Muscle layer of colon (tissue), 2 donors: ENCODE measurements around the gene ADGRD1.

Experiments
- H3K27ac ChIP-seq: one replicate; pipeline ENCODE4 v1.7.0; 2013; ENCODE audit warnings: low read depth, mild to moderate bottlenecking, low read length, moderate library complexity
- H3K27me3 ChIP-seq, 2 donors: one replicate each; pipeline ENCODE4 v1.7.0; 2013; ENCODE audit warnings: low read length in 2 of 2, mild to moderate bottlenecking in 2 of 2; ENCODE audit not compliant: insufficient read depth in 2 of 2, control insufficient read depth in 1 of 2
- H3K36me3 ChIP-seq: one replicate; pipeline ENCODE4 v1.7.0; 2013; ENCODE audit warnings: mild to moderate bottlenecking, low read length; ENCODE audit not compliant: insufficient read depth
- H3K4me1 ChIP-seq: one replicate; pipeline ENCODE4 v1.7.0; 2013; ENCODE audit warnings: mild to moderate bottlenecking, low read length; ENCODE audit not compliant: insufficient read depth
- H3K4me3 ChIP-seq, 2 donors: one replicate each; pipeline ENCODE4 v1.7.0; 2013; ENCODE audit warnings: low read length in 2 of 2, low read depth in 1 of 2, mild to moderate bottlenecking in 1 of 2, moderate library complexity in 1 of 2
- H3K9ac ChIP-seq: one replicate; pipeline ENCODE4 v1.7.0; 2013; ENCODE audit warnings: low read length
- H3K9me3 ChIP-seq: one replicate; pipeline ENCODE4 v1.7.0; 2013; ENCODE audit warnings: mild to moderate bottlenecking, low read length
- donor health status: abdominal sarcoma.
- donor health status: Adenocarcinoma of cecum.

The ADGRD1 gene

GRCh38 chr12:131157743-131158142 is 204.0 kb downstream of the ADGRD1 start:
- Histone ChIP-seq H3K9me3 (no peaks in the 10 kb centered on the region), H3K27ac (no peak overlapping the region), H3K4me1 (no peaks in the 10 kb centered on the region), H3K9ac (no peak overlapping the region), H3K36me3 (no peaks in the 10 kb centered on the region), H3K4me3 (no peak overlapping the region), H3K27me3 (no peaks in the 10 kb centered on the region)

- Histone ChIP-seq H3K27me3 (peaks cover 0 to 15% of the 10 kb centered on the region in 2 donors), H3K9me3 (no peaks in the 10 kb centered on the region), H3K27ac (no peak overlapping the region)
Observed at GRCh38 chr12:131159660-131160059, 206.0 kb downstream of the ADGRD1 start.

GRCh38 chr12:131162113-131162512 is 208.4 kb downstream of the ADGRD1 start:
- Histone ChIP-seq H3K27me3 (peaks cover 0 to 15% of the 10 kb centered on the region in 2 donors), H3K4me3 (no peak overlapping the region), H3K4me1 (no peaks in the 10 kb centered on the region), H3K36me3 (no peaks in the 10 kb centered on the region), H3K9me3 (no peaks in the 10 kb centered on the region), H3K27ac (no peak overlapping the region), H3K9ac (no peak overlapping the region)

More at GRCh38 chr12:131159660-131160059, 206.0 kb downstream of the ADGRD1 start:
- Histone ChIP-seq H3K36me3 (no peaks in the 10 kb centered on the region), H3K4me1 (no peaks in the 10 kb centered on the region), H3K9ac (no peak overlapping the region), H3K4me3 (no peak overlapping the region)

- no peaks in the 10 kb centered on the region for H3K9me3 ChIP-seq
- no peaks in the 10 kb centered on the region for H3K4me1 ChIP-seq
- H3K27ac ChIP-seq = no peak overlapping the region
- H3K27me3 ChIP-seq = peaks cover 0 to 15% of the 10 kb centered on the region in 2 donors
- H3K4me3 ChIP-seq = no peak overlapping the region
- no peak overlapping the region for H3K9ac ChIP-seq
- H3K36me3 ChIP-seq = no peaks in the 10 kb centered on the region
Observed at GRCh38 chr12:131163189-131163738, 209.6 kb downstream of the ADGRD1 start.

GRCh38 chr12:131164096-131164872 is 210.6 kb downstream of the ADGRD1 start:
- no peak overlapping the region for H3K27ac ChIP-seq
- H3K4me3 ChIP-seq = no peak overlapping the region
- H3K9ac ChIP-seq = no peak overlapping the region
- H3K9me3 ChIP-seq = no peaks in the 10 kb centered on the region
- no peaks in the 10 kb centered on the region for H3K4me1 ChIP-seq
- H3K36me3 ChIP-seq = no peaks in the 10 kb centered on the region
- peaks cover 0 to 15% of the 10 kb centered on the region in 2 donors for H3K27me3 ChIP-seq

- no peak overlapping the region for H3K4me3 ChIP-seq
- no peaks in the 10 kb centered on the region for H3K36me3 ChIP-seq
- no peaks in the 10 kb centered on the region for H3K4me1 ChIP-seq
- peaks cover 0 to 15% of the 10 kb centered on the region in 2 donors for H3K27me3 ChIP-seq
- H3K9me3 ChIP-seq = no peaks in the 10 kb centered on the region
- H3K9ac ChIP-seq = no peak overlapping the region
- H3K27ac ChIP-seq = no peak overlapping the region
Observed at GRCh38 chr12:131166717-131167116, 213.0 kb downstream of the ADGRD1 start.

DNA sequence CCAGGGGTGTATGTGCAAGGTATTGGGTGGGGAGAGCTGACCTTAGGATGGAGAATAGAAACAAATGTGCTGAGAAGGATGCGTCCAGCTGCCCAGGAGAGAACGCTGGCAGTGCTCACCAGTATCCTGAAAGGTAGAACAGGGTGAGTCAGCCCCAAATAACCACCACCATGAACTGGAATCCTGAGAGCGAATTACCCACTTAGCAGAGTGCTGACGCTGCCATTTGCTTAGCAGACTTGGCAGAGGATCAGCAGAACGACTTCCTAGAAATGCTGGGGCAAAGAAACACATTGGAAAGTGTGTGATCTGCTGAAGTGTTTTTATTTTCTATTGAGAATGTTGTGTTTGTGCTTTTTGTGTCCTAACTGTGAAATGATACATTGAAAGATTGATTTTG is 213.6 kb downstream of the ADGRD1 start:
- no peak overlapping the region for H3K9ac ChIP-seq
- no peak overlapping the region for H3K27ac ChIP-seq
- no peak overlapping the region for H3K4me3 ChIP-seq
- no peaks in the 10 kb centered on the region for H3K36me3 ChIP-seq
- no peaks in the 10 kb centered on the region for H3K4me1 ChIP-seq
- no peaks in the 10 kb centered on the region for H3K9me3 ChIP-seq
- peaks cover 0 to 15% of the 10 kb centered on the region in 2 donors for H3K27me3 ChIP-seq

GRCh38 chr12:131171029-131171428 is 217.3 kb downstream of the ADGRD1 start:
- no peak overlapping the region for H3K4me3 ChIP-seq
- no peaks in the 10 kb centered on the region for H3K27me3 ChIP-seq
- no peak overlapping the region for H3K9ac ChIP-seq
- no peaks in the 10 kb centered on the region for H3K36me3 ChIP-seq
- H3K27ac ChIP-seq = no peak overlapping the region
- H3K9me3 ChIP-seq = no peaks in the 10 kb centered on the region
- no peaks in the 10 kb centered on the region for H3K4me1 ChIP-seq

- H3K36me3 ChIP-seq = no peaks in the 10 kb centered on the region
- no peaks in the 10 kb centered on the region for H3K9me3 ChIP-seq
- no peak overlapping the region for H3K4me3 ChIP-seq
- no peaks in the 10 kb centered on the region for H3K27me3 ChIP-seq
- no peak overlapping the region for H3K27ac ChIP-seq
- no peak overlapping the region for H3K9ac ChIP-seq
- H3K4me1 ChIP-seq = no peaks in the 10 kb centered on the region
Observed at GRCh38 chr12:131174901-131175300, 221.2 kb downstream of the ADGRD1 start.

GRCh38 chr12:131176266-131176665 is 222.6 kb downstream of the ADGRD1 start:
- Histone ChIP-seq H3K9ac (no peak overlapping the region), H3K36me3 (no peaks in the 10 kb centered on the region), H3K9me3 (no peaks in the 10 kb centered on the region), H3K27me3 (no peaks in the 10 kb centered on the region), H3K27ac (no peak overlapping the region), H3K4me3 (no peak overlapping the region), H3K4me1 (no peaks in the 10 kb centered on the region)

- H3K27ac ChIP-seq = no peak overlapping the region
- H3K4me1 ChIP-seq = no peaks in the 10 kb centered on the region
- no peak overlapping the region for H3K9ac ChIP-seq
- H3K9me3 ChIP-seq = no peaks in the 10 kb centered on the region
- no peaks in the 10 kb centered on the region for H3K27me3 ChIP-seq
- no peaks in the 10 kb centered on the region for H3K36me3 ChIP-seq
- H3K4me3 ChIP-seq = no peak overlapping the region
Observed at GRCh38 chr12:131176926-131177325, 223.2 kb downstream of the ADGRD1 start.

DNA sequence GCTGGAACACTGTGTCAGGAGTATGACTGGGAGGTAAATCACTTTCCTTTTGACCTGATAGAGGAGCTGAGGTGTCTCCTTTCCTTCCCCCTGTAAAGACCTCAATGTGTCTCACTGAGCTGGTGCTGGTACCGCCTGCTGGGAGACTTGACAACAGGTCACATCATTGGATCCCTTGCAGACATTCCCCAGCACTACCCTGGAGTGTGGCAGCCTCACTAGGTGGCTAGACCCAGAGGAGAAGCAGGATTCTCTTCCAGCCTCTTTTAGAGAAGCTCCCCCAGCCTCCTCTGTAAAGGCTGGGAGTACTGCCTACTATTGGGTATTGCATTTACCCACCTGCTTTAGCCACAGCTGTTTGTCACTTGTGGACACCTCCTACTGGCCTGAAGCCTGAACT is 223.9 kb downstream of the ADGRD1 start:
- no peaks in the 10 kb centered on the region for H3K27me3 ChIP-seq
- H3K27ac ChIP-seq = no peak overlapping the region
- no peaks in the 10 kb centered on the region for H3K9me3 ChIP-seq
- no peak overlapping the region for H3K4me3 ChIP-seq
- H3K36me3 ChIP-seq = no peaks in the 10 kb centered on the region
- no peaks in the 10 kb centered on the region for H3K4me1 ChIP-seq
- H3K9ac ChIP-seq = no peak overlapping the region
